Amniotic epithelial cell (primary cell): ENCODE data around the gene FAIM2.

ENCODE experiments used
- DNase-seq: peaks from one replicate; pipeline ENCODE4 v3.0.0-alpha.2; 2010; ENCODE audit warnings: low read depth

Gene FAIM2

DNA sequence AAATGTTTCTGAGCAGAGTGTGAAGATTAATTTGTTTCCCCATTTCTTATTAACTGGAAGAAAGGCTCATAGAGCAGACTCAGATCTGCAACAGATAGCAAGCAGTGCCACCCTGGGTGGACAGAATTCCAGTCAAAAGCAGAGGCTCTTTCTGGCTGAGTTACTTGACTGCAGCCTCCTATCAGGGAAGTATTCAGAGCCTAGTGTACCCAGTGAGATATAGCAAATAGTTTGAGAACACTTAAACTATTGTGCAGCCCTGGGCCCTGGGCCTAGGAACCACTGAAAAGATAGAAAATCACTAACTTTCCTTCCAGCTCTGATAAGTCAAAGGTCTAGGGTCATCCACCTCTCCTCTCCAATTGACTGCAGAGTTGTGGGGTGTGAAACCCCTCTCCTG lies 35.6 kb upstream of the FAIM2 start:
- DNase-seq, result no peak

DNA sequence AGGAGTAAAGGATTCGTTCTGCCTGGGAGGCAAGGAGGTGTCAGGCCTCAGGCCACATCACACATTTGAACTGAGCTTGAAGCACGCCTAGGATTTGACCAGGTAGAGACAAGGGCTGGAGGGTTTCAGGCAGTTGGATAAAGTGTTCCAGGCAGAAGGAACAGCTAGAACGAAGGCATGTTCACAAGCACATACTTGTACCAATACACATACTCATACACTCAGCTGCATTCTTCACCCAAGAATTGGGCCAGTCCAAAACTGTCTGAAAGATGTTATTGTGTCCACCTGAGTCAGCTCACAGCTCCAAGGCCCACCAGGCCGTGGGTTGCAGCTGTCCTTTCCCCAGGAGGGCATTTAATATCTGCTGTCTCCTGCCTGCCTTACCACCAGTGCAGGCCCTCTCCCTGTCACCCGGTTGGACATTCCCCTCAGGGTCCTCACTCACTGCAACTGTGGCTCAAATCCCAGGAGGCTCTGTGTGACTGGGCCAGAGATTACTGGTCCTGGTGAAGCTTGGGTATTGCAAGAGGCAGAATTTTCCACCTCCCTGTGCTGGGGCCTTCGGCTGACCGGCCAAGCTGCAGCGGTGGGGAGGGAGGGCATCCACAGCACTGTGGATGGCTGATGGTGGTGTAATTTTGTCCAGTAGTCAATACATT lies 34.1 kb upstream of the FAIM2 start:
- no peak for DNase-seq

DNA sequence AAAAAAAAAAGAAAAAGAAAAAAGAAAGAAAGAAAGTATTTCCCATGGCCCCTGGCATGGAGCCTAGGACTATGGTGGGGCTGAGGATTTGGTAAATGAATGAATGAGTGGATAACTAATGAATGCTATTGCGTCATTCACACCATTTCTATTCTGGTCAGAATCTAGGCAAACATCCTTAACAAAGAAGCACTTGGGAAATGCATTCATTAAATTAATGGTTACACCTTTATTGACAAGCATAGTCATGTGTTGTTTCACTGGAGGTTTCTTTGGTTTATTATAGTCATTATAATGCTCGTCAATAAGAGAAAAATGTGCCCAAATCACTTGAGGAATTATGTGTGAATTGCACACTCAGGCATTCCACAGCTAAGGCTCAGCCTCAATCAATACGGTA lies 33.2 kb upstream of the FAIM2 start:
- DNase-seq, result no peak

DNA sequence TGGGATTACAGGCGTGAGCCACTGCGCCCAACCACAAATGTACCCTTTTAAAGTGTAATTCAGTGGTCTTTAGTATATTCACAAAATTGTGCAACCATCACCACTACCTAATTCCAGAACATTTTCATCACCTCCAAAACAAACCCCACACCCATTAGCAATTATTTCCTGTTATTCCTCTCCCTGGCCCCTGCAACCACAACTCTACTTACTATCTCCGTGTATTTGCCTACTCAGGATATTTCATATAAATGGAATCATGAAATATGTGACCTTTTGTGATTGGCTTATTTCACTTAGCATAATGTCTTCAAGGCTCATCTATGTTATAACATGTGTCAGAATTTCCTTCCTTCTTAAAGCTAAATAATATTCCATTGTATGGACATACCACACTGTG lies 30.8 kb upstream of the FAIM2 start:
- DNase-seq, result peak; percentile 28

DNA sequence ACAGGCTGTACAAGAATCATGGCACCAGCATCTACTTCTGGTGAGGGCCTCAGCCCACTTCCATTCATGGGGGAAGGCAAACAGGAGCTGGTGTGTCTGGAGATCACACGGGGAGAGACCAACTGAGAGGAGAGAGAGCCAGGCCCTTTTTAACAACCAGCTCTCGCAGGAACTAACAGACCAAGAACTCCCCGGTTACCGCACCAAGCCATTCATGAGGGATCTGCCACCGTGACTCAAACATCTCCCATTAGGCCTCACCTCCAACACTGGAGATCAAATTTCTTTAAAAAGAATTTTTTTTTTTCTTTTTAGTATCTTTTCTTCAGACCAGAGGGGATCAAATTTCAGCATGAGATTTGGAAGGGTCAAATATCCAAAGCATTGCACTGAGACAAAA lies 30.1 kb upstream of the FAIM2 start:
- DNase-seq, result peak; percentile 39

DNA sequence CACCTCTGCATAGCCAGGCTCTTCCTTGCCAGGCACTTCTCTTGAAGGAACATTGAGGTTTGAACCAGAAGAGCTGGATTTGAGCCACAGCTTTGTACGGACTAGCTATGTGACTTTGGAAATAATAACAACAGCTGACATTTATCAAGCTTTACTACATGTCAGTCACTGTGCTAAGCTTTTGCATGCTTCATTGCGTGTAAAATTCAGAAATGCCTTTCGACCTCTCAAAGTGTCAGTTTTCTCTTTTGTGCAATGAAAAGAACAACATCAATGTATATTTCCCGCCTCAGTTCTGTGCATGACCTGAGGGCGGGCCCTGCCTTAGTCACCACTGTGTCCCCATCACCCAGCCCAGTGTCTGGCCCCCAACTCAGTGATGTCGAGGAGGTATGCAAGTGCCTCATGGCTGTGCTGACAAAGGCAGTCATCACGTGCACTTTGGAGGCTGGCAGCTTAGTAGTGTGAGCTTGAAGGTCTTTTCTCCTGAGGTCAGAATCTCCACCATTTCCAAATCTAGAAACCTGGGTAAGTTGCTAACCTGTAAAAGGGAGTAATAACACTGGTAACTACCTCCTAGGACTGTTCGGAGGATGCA lies 28.9 kb upstream of the FAIM2 start:
- no peak for DNase-seq

DNA sequence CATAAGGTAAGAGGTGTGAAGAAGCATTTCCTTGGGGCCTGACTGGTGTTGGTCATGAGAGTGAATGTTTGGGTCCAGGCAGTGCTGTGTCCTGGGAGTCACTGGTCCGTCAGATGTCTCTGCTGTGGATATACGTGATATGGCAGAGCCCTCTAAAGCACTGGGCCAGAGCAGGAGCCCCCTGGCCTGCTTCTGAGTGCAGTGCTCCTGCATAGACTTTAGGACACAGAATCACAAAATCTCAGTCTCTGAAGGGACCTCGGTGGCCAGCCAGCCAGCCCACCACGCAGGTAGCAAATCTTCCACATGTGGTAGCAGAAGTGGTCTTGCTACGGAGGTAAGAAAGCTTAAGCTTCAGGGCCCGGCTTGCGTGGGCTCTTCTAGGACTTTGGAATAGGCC lies 28.3 kb upstream of the FAIM2 start:
- no peak for DNase-seq

DNA sequence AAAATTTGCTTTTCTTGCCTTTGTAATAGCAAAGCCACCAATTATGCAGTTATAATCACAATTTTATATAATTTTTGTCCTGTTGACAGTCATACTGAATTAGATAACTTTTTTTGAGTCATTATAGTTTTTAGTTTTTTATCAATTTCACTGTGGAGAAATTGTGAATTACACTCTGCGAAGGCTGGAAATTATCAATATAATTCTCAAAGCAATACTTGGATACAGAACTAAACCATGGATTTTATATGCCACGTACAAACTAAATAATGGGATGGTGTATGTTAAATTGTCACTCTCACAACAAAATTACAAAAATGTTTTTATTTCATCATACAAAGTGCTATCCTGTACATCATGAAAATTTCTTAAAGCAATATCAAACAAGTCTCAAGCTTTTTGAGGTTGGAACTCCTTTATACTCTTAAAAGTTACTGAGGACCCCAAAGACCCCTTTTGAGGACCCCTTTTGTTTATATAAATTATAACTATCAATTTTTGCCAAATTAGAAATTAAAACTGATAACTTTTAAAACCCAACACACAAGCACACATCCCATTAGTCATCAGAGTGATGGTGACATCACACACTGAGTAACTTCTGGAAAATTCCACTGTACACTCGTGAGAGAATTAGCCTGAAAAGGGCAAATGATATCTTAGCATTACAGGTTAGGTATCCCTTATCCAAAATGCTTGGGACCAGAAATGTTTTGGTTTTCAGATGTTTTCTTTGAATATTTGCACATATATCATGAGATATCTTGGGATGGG lies 27.0 kb upstream of the FAIM2 start:
- DNase-seq, result peak; percentile 82

DNA sequence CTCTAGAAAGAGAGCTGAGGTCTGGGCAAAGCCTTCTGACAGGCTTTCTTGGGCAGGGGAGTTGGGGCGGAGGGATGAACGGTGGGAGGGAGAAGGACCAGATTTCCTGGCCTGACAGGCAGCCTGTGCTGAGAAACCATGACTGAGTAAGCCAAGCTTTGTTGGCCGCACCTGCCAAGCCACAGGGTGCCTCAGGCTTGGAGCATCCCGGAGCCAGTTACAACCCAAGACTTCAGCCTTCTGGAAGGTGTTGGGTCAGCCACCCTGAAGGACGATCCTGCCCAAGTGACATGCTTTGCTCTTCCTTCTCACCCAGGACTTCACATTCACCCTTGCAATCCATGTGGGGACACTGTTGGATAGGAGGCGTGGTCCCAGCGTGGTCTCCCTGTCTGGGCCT lies 25.9 kb upstream of the FAIM2 start:
- no peak for DNase-seq

DNA sequence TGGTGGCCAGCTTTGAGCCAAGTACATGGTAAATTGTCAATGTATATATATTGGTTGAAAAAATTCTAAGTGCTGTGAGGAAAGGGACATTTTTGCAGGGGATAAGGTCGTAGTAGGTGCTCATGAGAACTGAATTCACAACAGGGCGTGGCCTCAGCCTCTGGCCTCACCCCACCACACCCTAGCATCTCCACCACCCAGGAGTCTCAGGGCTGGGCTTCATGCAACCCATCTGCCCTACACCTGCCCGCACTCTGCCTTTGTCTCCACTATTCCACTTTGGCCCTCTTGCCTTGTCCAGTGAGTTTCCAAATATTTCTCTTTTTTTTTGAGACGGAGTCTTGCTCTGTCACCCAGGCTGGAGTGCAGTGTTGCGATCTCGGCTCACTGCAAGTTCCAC lies 24.8 kb upstream of the FAIM2 start:
- no peak for DNase-seq

DNA sequence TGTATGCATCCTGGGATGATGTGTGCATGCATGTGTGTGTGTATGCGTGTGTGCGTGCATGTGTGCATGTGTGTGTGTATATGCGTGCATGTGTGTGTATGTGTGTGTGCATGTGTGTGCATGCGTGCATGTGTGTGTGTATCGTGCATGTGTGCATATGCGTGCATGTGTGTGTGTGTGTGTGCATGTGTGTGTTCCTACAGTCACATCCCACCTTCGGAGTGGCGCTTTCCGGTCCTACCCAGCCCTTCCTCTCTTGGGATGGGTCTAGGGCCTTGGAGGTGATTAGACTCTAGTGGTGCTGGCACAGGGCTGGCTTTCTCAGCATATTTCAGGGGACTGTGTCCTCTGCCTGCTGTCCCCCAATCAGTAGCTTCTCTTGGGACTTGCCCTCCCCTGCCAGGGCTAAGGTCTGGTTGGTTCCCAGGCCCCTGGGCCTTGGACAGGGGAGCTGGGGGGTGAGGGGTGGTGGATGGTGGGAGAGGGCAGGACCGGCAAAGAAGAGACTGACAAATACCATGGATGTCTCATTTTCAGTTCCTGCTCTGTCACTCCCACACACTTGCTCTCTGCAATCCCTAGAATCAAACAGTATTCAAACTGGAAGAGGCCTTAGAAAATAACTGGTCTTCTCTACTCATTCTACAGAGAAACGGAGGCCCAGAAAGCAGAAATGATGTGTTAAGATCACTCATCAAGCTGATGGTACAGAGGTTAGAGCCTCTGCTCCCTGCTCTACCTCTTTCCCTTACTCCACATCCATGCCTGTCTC lies 21.9 kb upstream of the FAIM2 start:
- DNase-seq, result peak; percentile 29

DNA sequence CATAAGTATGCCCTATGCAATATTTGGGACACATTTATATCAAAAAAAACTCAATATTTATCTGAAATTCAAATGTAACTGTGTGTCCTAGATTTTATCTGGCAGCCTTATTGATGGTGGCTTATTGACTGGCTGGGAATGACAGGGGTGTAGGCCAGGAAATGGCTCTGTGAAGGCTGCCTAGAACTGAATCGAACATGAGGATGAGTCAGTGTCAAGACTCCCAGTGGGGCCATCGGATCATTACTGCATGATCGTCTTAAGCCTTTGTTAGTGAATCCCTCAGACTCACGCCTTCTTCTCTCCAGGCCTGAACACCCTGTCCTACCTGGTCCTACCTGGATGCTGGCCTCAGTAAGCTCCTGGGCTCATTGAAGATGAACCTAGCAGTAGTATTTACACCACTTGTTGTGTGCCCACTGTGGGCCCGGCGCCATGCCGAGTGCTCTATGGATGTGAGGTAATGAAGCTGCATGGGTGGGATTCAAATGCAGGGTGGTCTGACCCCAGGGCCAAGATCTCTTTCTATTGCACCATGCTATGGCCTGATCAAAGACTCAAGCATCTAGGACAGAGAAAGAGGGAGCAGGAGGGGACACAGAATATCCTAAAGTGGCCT lies 21.0 kb upstream of the FAIM2 start:
- no peak for DNase-seq

DNA sequence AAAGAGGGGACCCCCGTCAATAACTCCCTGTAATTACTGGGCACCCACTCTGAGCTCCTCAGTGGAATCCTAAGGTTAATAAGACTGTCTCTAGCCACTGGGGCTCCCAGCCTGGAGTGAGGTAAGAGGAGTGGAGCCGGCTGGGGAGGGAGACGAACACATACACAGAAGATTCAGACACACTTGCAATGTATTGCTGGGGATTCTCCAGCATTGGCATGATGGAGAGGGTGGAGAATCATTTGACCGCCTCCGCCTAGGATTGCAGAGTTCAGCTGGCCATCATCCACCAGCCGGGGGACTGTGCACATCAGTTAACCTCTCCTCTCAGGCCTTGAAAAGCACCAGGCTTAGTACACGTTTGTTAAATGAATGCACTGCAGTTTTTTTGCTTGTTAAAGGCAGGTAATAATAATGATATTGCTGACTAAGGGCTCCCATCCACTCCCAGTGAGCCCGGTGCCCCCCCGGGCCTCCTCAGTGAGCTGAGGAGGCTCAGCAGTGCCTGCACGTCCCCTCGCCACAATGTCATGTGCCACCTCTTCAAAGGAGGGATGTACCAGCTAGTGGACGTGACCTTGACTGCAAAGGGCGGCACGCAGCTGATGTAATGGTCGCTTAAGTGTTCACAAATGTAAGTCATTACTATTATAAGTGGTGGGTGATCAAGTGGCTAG lies 20.3 kb upstream of the FAIM2 start:
- no peak for DNase-seq

DNA sequence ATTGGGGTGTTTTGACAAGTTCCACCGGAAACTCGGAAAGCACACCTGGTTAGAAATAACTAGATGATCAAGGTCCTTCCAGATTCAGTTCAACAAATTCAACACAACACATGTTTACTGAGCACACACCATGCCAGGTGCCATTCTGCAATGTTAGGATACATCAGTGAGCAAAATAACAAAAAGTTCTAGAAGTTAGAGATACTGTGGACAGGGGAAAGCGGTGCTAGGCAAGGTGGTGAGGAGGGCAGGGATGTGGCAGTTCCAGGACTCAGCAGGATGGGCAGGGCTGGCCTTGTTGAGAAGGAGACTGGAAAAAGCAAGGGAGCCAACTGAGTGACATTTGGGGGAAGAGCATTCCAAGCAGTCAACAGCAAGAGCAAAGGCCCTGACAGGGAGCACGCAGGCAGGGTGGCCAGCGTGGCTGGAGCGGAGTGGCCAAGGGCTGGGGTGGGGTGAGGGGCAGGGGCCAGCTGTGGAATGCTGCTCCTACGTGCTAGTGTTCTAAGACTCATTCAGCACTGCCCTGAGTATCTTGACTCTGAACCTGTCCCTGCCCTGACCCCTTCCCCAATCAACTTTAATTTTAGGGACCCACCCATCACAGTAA lies 19.4 kb upstream of the FAIM2 start:
- DNase-seq, result no peak

DNA sequence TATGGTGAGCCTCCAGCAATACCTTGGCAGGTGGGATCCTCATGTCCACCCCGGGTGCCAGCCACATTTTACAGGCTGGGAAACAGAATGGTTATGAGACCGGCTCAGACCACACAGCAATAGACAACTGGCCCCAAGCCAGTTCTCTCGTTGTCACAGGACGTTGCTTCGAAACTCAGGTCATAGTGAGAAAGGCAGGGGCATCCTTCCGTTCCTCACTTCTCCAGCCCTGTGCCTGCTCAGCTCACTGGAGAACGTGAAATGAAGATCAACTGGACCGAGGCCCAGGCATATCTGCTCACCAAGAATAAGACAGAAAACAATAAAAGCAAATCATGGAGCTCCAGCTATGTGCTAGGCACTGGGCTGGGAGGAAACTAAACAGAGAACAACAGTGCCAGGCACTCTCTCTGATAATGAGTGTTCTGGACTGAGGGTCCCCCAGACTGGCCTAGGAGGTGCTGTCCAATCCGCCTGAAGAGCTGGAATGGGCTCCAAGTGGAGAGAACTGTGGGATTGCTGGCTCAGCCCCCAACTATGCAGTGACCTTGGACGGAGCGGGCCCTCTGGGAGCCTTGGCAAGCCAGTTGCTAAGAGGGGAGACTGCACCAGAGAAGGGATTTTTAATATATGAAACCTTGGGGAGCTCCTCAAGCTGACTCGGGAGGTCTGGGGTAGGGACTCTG lies 18.8 kb upstream of the FAIM2 start:
- peak; percentile 20 for DNase-seq

DNA sequence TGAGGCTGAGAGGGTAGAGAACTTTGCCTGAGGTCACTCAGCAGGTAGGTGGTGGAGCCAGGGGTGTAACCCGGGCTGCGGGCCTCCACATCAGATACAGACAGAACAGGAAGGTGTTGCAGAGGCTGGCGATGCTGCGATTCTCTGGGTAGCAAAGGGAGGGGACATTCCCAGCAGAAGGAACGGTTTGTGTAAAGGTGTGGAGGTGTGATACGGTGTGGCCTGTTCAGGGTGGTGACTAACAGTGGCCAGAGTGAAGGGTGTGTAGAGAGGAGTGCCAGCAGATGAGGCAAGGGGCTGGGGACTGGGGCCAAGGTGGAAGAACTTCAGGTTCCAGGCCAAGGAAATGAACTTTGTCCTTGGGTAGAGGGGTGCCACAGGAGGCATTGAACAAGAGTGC lies 18.2 kb upstream of the FAIM2 start:
- DNase-seq, result no peak

DNA sequence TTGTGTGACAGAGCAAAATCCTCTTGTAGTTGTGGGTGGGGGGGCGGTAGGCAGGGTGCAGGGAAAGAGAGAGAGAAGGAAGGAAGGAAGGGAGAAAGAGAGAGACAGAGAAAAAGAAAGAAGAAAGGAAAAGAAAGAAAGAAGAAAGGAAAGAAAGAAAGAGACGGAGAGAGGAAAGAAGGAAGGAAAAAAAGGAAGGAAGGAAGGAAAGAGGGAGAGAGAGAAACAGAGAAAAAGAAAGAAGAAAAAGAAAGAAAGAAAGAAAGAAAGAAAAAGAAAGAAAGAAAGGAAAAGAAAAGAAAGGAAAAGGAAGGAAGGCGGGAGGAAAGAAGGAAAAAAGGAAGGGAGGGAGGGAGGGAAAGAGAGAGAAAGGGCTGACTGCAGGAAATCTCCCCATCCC lies 17.6 kb upstream of the FAIM2 start:
- DNase-seq, result no peak

DNA sequence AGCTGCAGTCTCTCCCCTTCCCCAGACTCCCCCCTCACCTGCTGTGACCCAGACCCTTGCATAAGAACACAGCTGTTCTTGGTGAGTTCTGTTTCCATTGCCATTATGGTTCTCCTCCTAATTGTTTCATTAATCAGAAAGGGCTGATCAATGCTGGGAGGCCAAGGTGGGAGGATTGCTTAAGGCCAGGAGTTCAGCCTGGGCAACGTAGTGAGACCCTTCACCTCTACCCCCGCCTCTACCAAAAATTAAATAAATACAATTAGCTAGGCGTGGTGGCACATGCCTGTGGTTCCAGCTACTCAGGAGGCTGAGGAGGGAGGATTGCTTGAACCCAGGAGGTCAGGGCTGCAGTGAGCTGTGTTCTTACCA lies 17.2 kb upstream of the FAIM2 start:
- no peak for DNase-seq

DNA sequence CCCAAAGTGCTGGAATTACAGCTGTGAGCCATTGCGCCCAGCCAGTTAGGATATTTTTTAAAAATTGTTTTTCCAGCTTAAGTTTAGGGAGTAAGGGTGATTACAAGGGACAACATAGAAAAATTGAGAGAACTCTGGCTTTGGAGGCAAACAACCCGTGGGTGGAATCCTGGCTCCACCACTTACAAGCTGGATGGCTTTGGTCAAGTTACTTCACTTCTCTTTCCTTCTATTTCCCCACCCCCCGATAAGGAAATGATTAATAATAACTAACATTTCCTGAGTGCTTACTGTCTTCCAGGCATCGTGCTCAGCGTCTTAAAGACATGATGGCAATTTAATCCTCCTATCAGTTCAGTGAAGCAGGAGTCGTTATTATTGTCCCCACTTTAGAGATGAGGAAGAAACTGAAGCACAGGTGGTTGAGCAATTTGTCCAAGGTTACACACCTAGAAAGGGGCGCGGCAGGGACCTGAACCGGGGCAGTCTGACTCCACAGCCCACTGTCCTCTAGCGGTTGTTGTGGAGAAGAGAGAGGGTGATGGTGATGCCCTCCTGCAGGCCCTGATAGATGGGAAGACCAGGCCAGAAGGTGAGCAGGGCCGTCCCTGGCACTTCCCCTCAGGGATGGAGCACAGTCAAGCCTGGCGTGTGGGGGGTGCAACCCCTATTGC lies 16.7 kb upstream of the FAIM2 start:
- DNase-seq, result peak; percentile 80

DNA sequence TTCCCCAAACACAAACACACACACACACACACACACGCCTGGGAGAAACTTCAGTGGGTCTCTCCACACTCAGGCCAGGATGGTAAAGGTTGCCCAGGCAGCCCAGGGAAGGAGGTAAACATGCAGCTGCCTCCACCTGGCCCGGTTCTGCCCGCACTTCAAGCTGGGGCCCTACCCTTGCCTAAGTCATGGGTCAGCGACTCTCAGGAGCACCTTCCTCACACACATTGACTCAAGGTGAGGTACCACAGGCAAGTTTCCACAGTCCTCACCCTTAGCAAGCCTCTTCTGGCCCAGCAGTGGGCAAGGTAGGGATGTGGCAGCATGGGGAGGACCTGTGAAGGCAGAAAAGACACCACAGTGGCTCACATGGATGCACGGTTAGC lies 14.1 kb upstream of the FAIM2 start:
- DNase-seq, result no peak
